Sigmoid colon (tissue), 4 donors: Measurements from ENCODE around the gene BMP10.

ENCODE experiments used
- CTCF ChIP-seq, 4 experiments: fragments of 450-650 bp in 3 of 4; fragments of 200-600 bp in 1 of 4; IDR thresholded peaks; one replicate each; pipeline ENCODE4 v1.5.1; 2016 to 2019; ENCODE audit warnings: antibody characterized with exemption in 4 of 4, mild to moderate bottlenecking in 3 of 4, moderate library complexity in 2 of 4
- EP300 ChIP-seq, 4 donors: sonication (generic); formaldehyde crosslinking; IDR thresholded peaks; one replicate each; pipeline ENCODE4 v1.6.1; 2017; ENCODE audit warnings: antibody characterized with exemption in 4 of 4
- POLR2A ChIP-seq, 2 donors: fragments of 450-650 bp; IDR thresholded peaks; one replicate each; pipeline ENCODE4 v1.6.1; 2016; ENCODE audit warnings: antibody characterized with exemption in 2 of 2, mild to moderate bottlenecking in 2 of 2, moderate library complexity in 2 of 2
- POLR2AphosphoS5 ChIP-seq, 4 donors: sonication (generic); formaldehyde crosslinking; IDR thresholded peaks; one replicate each; pipeline ENCODE4 v1.6.1; 2017; ENCODE audit warnings: antibody characterized with exemption in 4 of 4

GRCh38 chr2:68855550-68855949, 15.6 kb downstream of the BMP10 start:
- TF ChIP-seq POLR2A (IDR thresholded peaks at IDR 0.05) (no peak), CTCF (IDR thresholded peaks at IDR 0.05) (no peak), POLR2AphosphoS5 (IDR thresholded peaks at IDR 0.05) (no peak), EP300 (IDR thresholded peaks at IDR 0.05) (no peak)
